ENCODE results near the gene NMNAT2.

The NMNAT2 gene

GRCh38 chr1:183199304-183199703 is 218.9 kb downstream of the NMNAT2 start:
- no peak for FAIRE-seq

GRCh38 chr1:183198463-183198862 is 219.7 kb downstream of the NMNAT2 start:
- DNase-seq (ENCODE audit: extremely low spot score, insufficient read length, low read depth), result no peak
- FAIRE-seq, result no peak

More at GRCh38 chr1:183199304-183199703, 218.9 kb downstream of the NMNAT2 start:
- no peak for DNase-seq (ENCODE audit: extremely low spot score, insufficient read length, low read depth)

Measured in GM18507 (cell line).